K562 (cell line): ENCODE data around the gene GAPDH. TPM values are rescaled to one million over a fixed set of nuclear protein-coding genes. Genes with fewer than 3 reads are reported as not detected.

Experiments
- ADNP ChIP-seq: fragments of 200-800 bp; sonication (Bioruptor generic); IDR thresholded peaks from 2 replicates; pipeline ENCODE4 v1.6.1; 2016; ENCODE audit warnings: missing genetic modification characterization, missing compliant biosample characterization
- CC2D1A ChIP-seq: fragments of 450-650 bp; IDR thresholded peaks from 2 replicates; pipeline ENCODE4 v1.6.1; 2017; ENCODE audit warnings: mild to moderate bottlenecking
- HMGXB4 ChIP-seq: sonication (generic); formaldehyde crosslinking; IDR thresholded peaks from 2 replicates; pipeline ENCODE4 v1.8.1; 2023; ENCODE audit warnings: mild to moderate bottlenecking, missing genetic modification reagents
- NFE2 ChIP-seq: IDR thresholded peaks from 2 replicates; pipeline ENCODE4 v1.6.1; 2014; ENCODE audit warnings: antibody characterized with exemption, low read depth
- NUFIP1 ChIP-seq: fragments of 450-650 bp; IDR thresholded peaks from 2 replicates; pipeline ENCODE4 v1.6.1; 2018; ENCODE audit not compliant: partially characterized antibody
- POLR2G ChIP-seq: fragments of 200-400 bp; formaldehyde crosslinking; IDR thresholded peaks from 2 replicates; pipeline ENCODE4 v1.6.1; 2017; ENCODE audit warnings: low read depth, mild to moderate bottlenecking, antibody characterized with exemption, low read length, moderate library complexity
- SMC3 ChIP-seq: conservative IDR thresholded peaks from 2 replicates; pipeline ENCODE4 v1.6.1; 2011; ENCODE audit warnings: low read depth, low read length, improper control_type of control experiment; ENCODE audit not compliant: insufficient read depth
- STAT6 ChIP-seq: sonication (generic); formaldehyde crosslinking; IDR thresholded peaks from 2 replicates; pipeline ENCODE4 v1.8.1; 2023; ENCODE audit warnings: mild to moderate bottlenecking, missing genetic modification reagents
- TFAM ChIP-seq: fragments of 250-450 bp; sonication (Bioruptor Pico); conservative IDR thresholded peaks from 2 replicates; pipeline ENCODE4 v1.5.0; 2021; ENCODE audit warnings: mild to moderate bottlenecking, moderate library complexity
- ZC3H11A ChIP-seq: IDR thresholded peaks from 2 replicates; pipeline ENCODE4 v1.6.1; 2012; ENCODE audit warnings: low read depth, low read length, improper control_type of control experiment
- ZNF589 ChIP-seq: fragments of 200-800 bp; sonication (Bioruptor generic); IDR thresholded peaks from 2 replicates; pipeline ENCODE4 v1.6.1; 2016; ENCODE audit warnings: low read depth, missing genetic modification characterization, missing compliant biosample characterization
- polyA plus RNA-seq, 8 experiments: library from polyadenylated mRNA; depleted of rRNA in 4 of 8; stranded (reverse) in 5 of 8; unstranded in 3 of 8; fragments of >200 nt; fragmentation: Nextera tagmentation in 2 of 8; fragmentation: Illumina TruSeq in 1 of 8; extraction: Ambion mirVana in 2 of 8; extraction: Trizol in 1 of 8; gene quantifications; 2 replicates each; pipeline versions ENCODE4 v1.2.1 to v1.2.3, GENCODE V29; 2011 to 2014; ENCODE audit warnings: inconsistent platforms in 1 of 8, missing spikeins in 1 of 8
- total RNA-seq, 7 experiments: library from RNA; depleted of rRNA in 6 of 7; stranded (reverse); fragments of >200 nt in 6 of 7; fragmentation: Illumina TruSeq in 2 of 7; extraction: Trizol in 2 of 7; gene quantifications; 2 replicates each; pipeline versions ENCODE4 v1.2.1 to v1.2.3, GENCODE V29; 2011 to 2021; ENCODE audit warnings: low replicate concordance in 1 of 7
- TF ChIP-seq, protein P1 (sequence below): fragments of 250-450 bp; sonication (Bioruptor Pico); IDR thresholded peaks from 2 replicates; pipeline ENCODE4 v1.4.0; 2020; ENCODE audit warnings: mild to moderate bottlenecking, moderate library complexity, borderline replicate concordance
- TF ChIP-seq, protein P2 (sequence below), 2 experiments: fragments of 450-650 bp in 1 of 2; sonication (generic) in 1 of 2; formaldehyde crosslinking in 1 of 2; IDR thresholded peaks in 1 of 2; conservative IDR thresholded peaks in 1 of 2; 2 replicates each; pipeline versions ENCODE4 v1.6.1 to v1.8.1; 2016 to 2023; ENCODE audit warnings: mild to moderate bottlenecking in 2 of 2, moderate library complexity in 2 of 2, inconsistent platforms in 1 of 2, missing genetic modification reagents in 1 of 2
- TF ChIP-seq, protein P3 (sequence below): fragments of 250-450 bp; sonication (Bioruptor Pico); IDR thresholded peaks from 2 replicates; pipeline ENCODE4 v1.5.0; 2021; ENCODE audit warnings: mild to moderate bottlenecking, moderate library complexity

The GAPDH gene
- total and polyA plus RNA-seq, 9 of the 15 experiments (the other 6 are each of a cell fraction or from before 2014, with no cell fraction given): 2,206 to 6,793 (median 4,217) TPM

GRCh38 chr12:6546016-6546415 is 11.7 kb downstream of the GAPDH start (continued):
- TF ChIP-seq, protein P1, sequence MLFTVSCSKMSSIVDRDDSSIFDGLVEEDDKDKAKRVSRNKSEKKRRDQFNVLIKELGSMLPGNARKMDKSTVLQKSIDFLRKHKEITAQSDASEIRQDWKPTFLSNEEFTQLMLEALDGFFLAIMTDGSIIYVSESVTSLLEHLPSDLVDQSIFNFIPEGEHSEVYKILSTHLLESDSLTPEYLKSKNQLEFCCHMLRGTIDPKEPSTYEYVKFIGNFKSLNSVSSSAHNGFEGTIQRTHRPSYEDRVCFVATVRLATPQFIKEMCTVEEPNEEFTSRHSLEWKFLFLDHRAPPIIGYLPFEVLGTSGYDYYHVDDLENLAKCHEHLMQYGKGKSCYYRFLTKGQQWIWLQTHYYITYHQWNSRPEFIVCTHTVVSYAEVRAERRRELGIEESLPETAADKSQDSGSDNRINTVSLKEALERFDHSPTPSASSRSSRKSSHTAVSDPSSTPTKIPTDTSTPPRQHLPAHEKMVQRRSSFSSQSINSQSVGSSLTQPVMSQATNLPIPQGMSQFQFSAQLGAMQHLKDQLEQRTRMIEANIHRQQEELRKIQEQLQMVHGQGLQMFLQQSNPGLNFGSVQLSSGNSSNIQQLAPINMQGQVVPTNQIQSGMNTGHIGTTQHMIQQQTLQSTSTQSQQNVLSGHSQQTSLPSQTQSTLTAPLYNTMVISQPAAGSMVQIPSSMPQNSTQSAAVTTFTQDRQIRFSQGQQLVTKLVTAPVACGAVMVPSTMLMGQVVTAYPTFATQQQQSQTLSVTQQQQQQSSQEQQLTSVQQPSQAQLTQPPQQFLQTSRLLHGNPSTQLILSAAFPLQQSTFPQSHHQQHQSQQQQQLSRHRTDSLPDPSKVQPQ (CRISPR knock-in tag): no peak
- TF ChIP-seq NFE2 (no peak), HMGXB4 (no peak), CC2D1A (peak; percentile 62; the same call in 1 of the 2 replicates), ZC3H11A (no peak), POLR2G (no peak), NUFIP1 (no peak), STAT6 (CRISPR knock-in tag) (no peak), SMC3 (no peak), ADNP (tag) (no peak), ZNF589 (no peak), TFAM (CRISPR knock-in tag) (no peak)
- TF ChIP-seq, protein P2, sequence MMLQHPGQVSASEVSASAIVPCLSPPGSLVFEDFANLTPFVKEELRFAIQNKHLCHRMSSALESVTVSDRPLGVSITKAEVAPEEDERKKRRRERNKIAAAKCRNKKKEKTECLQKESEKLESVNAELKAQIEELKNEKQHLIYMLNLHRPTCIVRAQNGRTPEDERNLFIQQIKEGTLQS (IDR thresholded peaks at IDR 0.05): no peak
- TF ChIP-seq, protein P2 (CRISPR knock-in tag; conservative IDR thresholded peaks at IDR 0.05): no peak
- TF ChIP-seq, protein P3, sequence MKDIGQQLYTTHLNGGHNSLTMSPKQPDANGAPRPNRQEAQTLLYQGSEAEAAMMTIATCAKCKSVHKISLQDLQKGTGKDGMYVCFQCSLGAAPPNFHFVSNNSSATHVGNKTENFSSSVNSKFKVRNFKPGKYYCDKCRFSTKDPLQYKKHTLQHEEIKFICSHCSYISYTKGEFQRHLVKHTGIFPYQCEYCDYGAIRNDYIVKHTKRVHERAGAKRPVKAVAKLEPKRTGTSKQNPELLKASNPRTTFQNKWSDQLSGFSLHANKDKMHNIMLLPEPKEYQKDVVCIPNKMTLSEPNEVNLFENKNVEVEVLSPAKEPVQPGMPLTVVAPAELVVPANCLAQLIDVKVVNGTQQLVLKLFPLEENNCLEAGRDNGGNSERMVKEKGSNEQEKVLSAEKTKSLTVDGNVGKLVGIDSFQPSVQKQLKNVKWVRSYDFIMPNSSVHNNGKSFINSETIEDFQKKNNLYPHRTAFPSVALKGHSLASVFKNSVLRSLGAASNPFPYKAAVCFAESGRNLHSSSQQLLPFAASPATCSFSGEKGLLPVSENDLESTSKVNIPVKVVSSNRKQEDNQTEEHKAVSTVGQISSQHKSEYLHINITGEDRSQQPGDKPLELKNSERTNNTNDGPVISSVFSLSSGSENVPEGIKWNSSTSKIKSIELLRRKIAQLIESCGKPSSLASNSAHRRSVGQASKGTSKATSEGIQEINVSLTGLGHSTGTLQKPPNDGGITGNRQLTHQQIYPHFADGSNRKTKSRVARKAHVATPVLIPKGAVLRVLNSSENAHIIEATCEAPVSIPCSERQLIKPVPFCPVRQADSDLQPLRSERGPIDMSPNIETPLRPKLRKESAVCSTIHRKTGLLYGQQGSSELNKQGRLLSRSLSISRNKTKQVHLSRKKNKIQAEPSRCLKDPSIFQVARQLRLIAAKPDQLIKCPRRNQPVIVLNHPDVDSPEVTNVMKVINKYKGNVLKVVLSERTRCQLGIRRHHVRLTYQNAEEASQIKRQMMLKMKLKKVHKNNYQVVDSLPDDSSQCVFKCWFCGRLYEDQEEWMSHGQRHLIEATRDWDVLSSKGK: no peak
